Body of pancreas (tissue), 4 donors: Measurements from ENCODE around the gene RANGAP1. TPM values are rescaled to one million over a fixed set of nuclear protein-coding genes. Genes with fewer than 3 reads are reported as not detected.
"Not testable (repeated sequence)": the region's sequence is repeated elsewhere in the genome, so short reads cannot be mapped to it uniquely, and the experiment has no call there.

ENCODE experiments used
- ATAC-seq: fragments of 150-250 bp; one replicate; pipeline ENCODE4 v1.9.1; 2016
- DNase-seq, 4 donors: peaks; one replicate each; pipeline ENCODE4 v3.0.0-alpha.2; 2019
- H3K27ac ChIP-seq, 4 donors: fragments of 200-600 bp; sonication (generic); 1 replicate in 3 of 4; 2 replicates in 1 of 4; pipeline versions ENCODE4 v1.5.1 to v1.6.1; 2016 to 2019; ENCODE audit warnings: mild to moderate bottlenecking in 1 of 4, mixed read lengths in 1 of 4, moderate library complexity in 1 of 4
- H3K27me3 ChIP-seq, 2 donors: fragments of 200-600 bp; sonication (generic); one replicate each; pipeline ENCODE4 v1.6.0; 2016; ENCODE audit warnings: mild to moderate bottlenecking in 1 of 2
- H3K36me3 ChIP-seq, 2 donors: fragments of 200-600 bp; sonication (generic); replicated peaks in 1 of 2; 2 replicates each; pipeline ENCODE4 v1.5.1; 2016; ENCODE audit warnings: low read depth in 2 of 2; ENCODE audit not compliant: insufficient read depth in 1 of 2
- H3K4me1 ChIP-seq: fragments of 200-600 bp; sonication (generic); one replicate; pipeline ENCODE4 v1.6.0; 2016
- H3K4me3 ChIP-seq, 2 donors: fragments of 200-600 bp; sonication (generic); 1 replicate in 1 of 2; 2 replicates in 1 of 2; pipeline ENCODE4 v1.5.1; 2016 to 2019
- H3K9me3 ChIP-seq, 3 donors: fragments of 200-600 bp; sonication (generic); 1 replicate in 2 of 3; 2 replicates in 1 of 3; pipeline ENCODE4 v1.5.1; 2016
- POLR2A ChIP-seq, 3 donors: fragments of 450-650 bp; IDR thresholded peaks; one replicate each; pipeline ENCODE4 v1.6.1; 2016; ENCODE audit warnings: antibody characterized with exemption in 3 of 3, mild to moderate bottlenecking in 2 of 3
- WGBS, 2 donors: methylation state at CpG; one replicate each; pipeline ENCODE4 v1.1.5; 2017; 5-methylcytosine and 5-hydroxymethylcytosine counted together
- intact Hi-C: fragments of 100-400 bp; cut with DNase I; formaldehyde crosslinking; loops from one replicate; pipeline ENCODE4 v1.15.1; 2023
- total RNA-seq, 2 donors: library from RNA; depleted of rRNA; stranded (reverse); fragments of >200 nt; gene quantifications; one replicate each; pipeline ENCODE4 v1.1.0, GENCODE V29; 2016
- TF ChIP-seq, protein P1 (sequence below), 7 experiments: fragments of 450-650 bp in 4 of 7; fragments of 200-600 bp in 3 of 7; sonication (generic) in 3 of 7; IDR thresholded peaks; one replicate each; pipeline ENCODE4 v1.5.1; 2016 to 2019; ENCODE audit warnings: antibody characterized with exemption in 7 of 7

Gene RANGAP1
- total RNA-seq, 2 donors from 2014 or later: 45.4 to 62.3 TPM

DNA sequence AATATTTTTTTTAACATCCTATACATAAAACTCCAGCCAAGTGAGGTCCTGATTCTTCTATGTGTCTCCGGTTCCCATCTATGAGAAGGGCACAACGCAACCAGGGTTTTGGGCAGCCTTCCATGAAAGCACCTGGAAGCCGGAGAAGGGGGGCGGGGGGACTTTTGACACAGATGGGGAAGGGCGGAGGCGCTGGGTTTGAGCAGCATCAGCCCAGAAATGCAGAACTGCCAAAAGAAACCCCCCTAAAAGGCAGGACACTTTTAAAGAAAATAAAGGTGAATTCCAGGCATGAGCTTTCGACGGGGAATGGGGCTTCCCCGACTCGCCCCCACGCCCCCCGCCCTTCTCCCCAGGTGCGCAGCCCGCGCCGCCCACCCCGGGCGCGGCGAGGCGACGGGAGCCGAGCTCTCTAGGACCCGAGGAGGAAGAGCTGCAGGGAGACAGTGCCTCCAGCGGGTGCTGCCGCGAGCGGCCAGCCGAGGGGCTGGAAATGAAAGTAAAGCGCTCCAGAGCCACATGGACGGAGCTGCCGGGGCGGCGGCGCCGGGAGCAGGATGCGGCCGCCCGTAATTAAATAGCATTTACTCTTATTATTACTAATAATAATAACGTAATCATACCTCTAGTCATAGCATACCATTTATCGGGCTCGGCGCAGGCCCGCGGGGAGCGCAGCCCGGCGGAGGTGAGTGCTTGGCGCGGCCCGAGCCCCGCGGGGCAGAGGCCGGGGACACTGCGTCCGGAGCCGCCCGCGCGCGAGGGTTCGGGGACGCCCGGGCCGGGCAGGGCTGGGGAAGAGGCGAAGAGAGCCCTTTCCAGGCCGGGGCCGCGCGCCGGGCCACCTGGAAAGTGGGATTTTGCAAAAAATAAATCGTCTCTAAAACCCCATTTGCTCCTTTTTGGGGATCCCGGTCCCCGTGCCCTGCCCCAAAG lies 15.4 kb upstream of the RANGAP1 start, which contains the start of gene ZC3H7B:
TSS of gene ZC3H7B (plus strand) at position 441 of the 936 bp plus-strand sequence. CDS start 19,136 bp downstream, outside the sequence.
- ATAC-seq (peak; percentile 95), DNase-seq (peak; percentile 82 to 88 (median 86))
- WGBS, 2 donors: 0% methylated on average over 36 to 74 of the region's 74 CpGs
- Histone ChIP-seq H3K4me3 (peak within 1 kb of the TSS; percentile 59 to 98), H3K36me3 (no peaks in the 10 kb centered on the region), H3K27me3 (no peaks in the 10 kb centered on the region), H3K9me3 (no peaks in the 10 kb centered on the region), H3K27ac (peak within 1 kb of the TSS; percentile 56 to 91 (median 86)), H3K4me1 (peaks cover 19% of the 10 kb centered on the region)
- intact Hi-C loops: no loop called here
- TF ChIP-seq, protein P1, sequence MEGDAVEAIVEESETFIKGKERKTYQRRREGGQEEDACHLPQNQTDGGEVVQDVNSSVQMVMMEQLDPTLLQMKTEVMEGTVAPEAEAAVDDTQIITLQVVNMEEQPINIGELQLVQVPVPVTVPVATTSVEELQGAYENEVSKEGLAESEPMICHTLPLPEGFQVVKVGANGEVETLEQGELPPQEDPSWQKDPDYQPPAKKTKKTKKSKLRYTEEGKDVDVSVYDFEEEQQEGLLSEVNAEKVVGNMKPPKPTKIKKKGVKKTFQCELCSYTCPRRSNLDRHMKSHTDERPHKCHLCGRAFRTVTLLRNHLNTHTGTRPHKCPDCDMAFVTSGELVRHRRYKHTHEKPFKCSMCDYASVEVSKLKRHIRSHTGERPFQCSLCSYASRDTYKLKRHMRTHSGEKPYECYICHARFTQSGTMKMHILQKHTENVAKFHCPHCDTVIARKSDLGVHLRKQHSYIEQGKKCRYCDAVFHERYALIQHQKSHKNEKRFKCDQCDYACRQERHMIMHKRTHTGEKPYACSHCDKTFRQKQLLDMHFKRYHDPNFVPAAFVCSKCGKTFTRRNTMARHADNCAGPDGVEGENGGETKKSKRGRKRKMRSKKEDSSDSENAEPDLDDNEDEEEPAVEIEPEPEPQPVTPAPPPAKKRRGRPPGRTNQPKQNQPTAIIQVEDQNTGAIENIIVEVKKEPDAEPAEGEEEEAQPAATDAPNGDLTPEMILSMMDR (IDR thresholded peaks at IDR 0.05): peak; percentile 43 to 72 (median 53)
- peak; percentile 57 to 82 (median 74) for TF ChIP-seq POLR2A (IDR thresholded peaks at IDR 0.05)

DNA sequence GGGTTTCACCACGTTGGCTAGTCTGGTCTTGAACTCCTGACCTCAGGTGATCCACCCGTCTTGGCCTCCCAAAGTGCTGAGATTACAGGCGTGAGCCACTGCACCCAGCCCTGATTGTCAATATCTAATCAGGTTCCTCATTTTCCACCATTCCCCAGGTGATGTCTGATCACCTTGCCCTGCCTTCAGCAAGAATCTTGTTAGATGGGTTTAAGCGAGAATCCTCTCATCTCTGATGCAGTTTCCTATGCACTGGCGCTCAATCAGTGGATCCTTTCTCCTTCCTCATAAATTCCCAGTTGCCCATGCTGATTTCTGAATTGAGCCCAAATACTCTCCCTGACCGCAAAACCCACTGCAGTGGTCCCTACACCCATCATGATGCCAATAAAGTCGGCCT lies 14.7 kb upstream of the RANGAP1 start:
- no peak for ATAC-seq
- H3K4me1 ChIP-seq: peaks cover 19% of the 10 kb centered on the region
- no peak for TF ChIP-seq POLR2A (IDR thresholded peaks at IDR 0.05)
- TF ChIP-seq, protein P1 (IDR thresholded peaks at IDR 0.05): no peak
- intact Hi-C loops: no loop called here
- DNase-seq: no peak
- WGBS, 2 donors: 21 to 31% methylated on average over 6 to 7 of the region's 7 CpGs
- no peaks in the 10 kb centered on the region for H3K36me3 ChIP-seq
- no peaks in the 10 kb centered on the region for H3K9me3 ChIP-seq
- no peak overlapping the region for H3K4me3 ChIP-seq
- peak overlapping the region; percentile 56 to 91 (median 86) for H3K27ac ChIP-seq
- no peaks in the 10 kb centered on the region for H3K27me3 ChIP-seq

DNA sequence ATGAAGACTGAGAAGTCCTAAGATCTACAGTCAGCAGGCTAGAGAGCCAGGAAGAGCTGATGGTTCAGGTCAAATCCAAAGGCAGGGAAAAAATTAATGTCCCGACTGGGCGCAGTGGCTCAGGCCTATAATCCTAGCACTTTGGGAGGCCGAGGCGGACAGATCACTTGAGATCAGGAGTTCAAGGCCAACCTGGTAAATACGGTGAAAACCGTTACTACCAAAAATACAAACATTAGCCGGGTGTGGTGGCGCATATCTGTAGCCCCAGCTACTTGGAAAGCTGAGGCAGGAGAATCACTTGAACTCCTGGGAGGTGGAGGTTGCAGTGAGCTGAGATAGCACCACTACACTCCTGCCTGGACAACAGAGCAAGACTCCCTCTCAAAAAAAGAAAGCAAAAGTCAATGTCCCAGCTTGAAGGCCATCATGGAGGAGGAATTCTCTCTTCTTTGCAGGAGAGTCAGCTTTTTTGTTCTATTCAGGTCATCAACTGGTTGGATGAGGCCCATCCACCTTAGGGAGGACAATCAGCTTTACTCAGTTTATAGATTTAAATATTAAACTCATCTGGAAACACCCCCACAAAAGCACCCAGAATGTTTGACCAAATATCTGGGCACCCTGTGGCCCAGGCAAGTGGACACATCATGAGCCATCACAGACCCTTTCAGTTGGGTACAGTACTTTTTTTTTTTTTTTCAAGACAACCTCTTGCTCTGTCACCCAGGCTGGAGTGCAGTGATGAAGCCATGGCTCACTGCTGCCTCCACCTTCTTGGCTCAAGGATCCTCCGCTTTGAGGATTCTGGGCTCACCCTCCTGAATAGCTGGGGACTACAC lies 11.1 kb upstream of the RANGAP1 start:
- H3K36me3 ChIP-seq: no peaks in the 10 kb centered on the region
- DNase-seq: no peak
- intact Hi-C loops: no loop called here
- H3K4me3 ChIP-seq: no peak overlapping the region
- no peak overlapping the region for H3K27ac ChIP-seq
- WGBS, 2 donors: 82 to 90% methylated on average over 9 of the region's 9 CpGs
- no peak for ATAC-seq
- no peaks in the 10 kb centered on the region for H3K9me3 ChIP-seq
- H3K4me1 ChIP-seq: peaks cover 6% of the 10 kb centered on the region
- H3K27me3 ChIP-seq: no peaks in the 10 kb centered on the region
- no peak for TF ChIP-seq POLR2A (IDR thresholded peaks at IDR 0.05)
- TF ChIP-seq, protein P1 (IDR thresholded peaks at IDR 0.05): no peak

DNA sequence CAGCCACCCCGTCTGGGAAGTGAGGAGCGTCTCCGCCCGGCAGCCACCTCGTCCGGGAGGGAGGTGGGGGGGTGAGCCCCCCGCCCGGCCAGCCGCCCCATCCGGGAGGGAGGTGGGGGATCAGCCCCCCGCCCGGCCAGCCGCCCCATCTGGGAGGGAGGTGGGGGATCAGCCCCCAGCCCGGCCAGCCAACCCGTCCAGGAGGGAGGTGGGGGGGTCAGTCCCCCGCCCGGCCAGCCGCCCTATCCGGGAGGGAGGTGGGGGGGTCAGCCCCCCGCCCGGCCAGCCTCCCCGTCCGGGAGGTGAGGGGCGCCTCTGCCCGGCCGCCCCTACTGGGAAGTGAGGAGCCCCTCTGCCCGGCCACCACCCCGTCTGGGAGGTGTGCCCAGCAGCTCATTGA lies 8.8 kb upstream of the RANGAP1 start:
- H3K27me3 ChIP-seq: not testable (repeated sequence)

More for the DNA sequence above, 8.8 kb upstream of the RANGAP1 start:
- H3K4me3 ChIP-seq, ATAC-seq, H3K4me1 ChIP-seq, H3K27ac ChIP-seq, H3K9me3 ChIP-seq, H3K36me3 ChIP-seq, DNase-seq, intact Hi-C loops: not testable (repeated sequence)
- no CpG with 5 or more reads among the region's 28 CpGs for WGBS, 2 donors
